DND-41 (cell line): Measurements from ENCODE around the gene TSPYL2.
A peak's percentile ranks its signal among the peaks of the same experiment; 100 is the strongest.

Experiments
- ATAC-seq: fragments of 200-7000 bp; cut with Tn5 transposase; 3 replicates; pipeline ENCODE4 v1.9.1; 2021; ENCODE audit warnings: low read depth; ENCODE audit not compliant: insufficient read depth
- DNase-seq: peaks from one replicate; pipeline ENCODE4 v3.0.0-alpha.2; 2020
- H2AFZ ChIP-seq: 2 replicates; pipeline ENCODE4 v1.6.0; 2012; ENCODE audit warnings: low read depth, low read length
- H3K27ac ChIP-seq: 2 replicates; pipeline ENCODE4 v1.5.1; 2012; ENCODE audit warnings: low read length, inconsistent platforms
- H3K27me3 ChIP-seq: fragments of 200-600 bp; sonication (generic); 2 replicates; pipeline ENCODE4 v1.6.0; 2012; ENCODE audit warnings: low read length, mild to moderate bottlenecking, inconsistent platforms; ENCODE audit not compliant: insufficient read depth, poor library complexity
- H3K36me3 ChIP-seq: 2 replicates; pipeline ENCODE4 v1.5.1; 2012; ENCODE audit warnings: low read length, inconsistent platforms; ENCODE audit not compliant: insufficient read depth
- H3K4me1 ChIP-seq: 2 replicates; pipeline ENCODE4 v1.5.1; 2012; ENCODE audit warnings: mild to moderate bottlenecking, low read length; ENCODE audit not compliant: insufficient read depth
- H3K4me2 ChIP-seq: 2 replicates; pipeline ENCODE4 v1.6.0; 2012; ENCODE audit warnings: mild to moderate bottlenecking, moderate library complexity, low read length, inconsistent platforms; ENCODE audit not compliant: insufficient read depth
- H3K4me3 ChIP-seq, 2 experiments: fragments of 200-600 bp in 1 of 2; shearing (Covaris generic) in 1 of 2; 2 replicates each; pipeline ENCODE4 v1.5.1; 2012 to 2016; ENCODE audit warnings: inconsistent platforms in 2 of 2, low read length in 2 of 2, mild to moderate bottlenecking in 2 of 2, low read depth in 1 of 2, moderate library complexity in 1 of 2
- H3K79me2 ChIP-seq: 2 replicates; pipeline ENCODE4 v1.6.0; 2012; ENCODE audit warnings: low read length, inconsistent platforms; ENCODE audit not compliant: insufficient read depth
- H3K9ac ChIP-seq: 2 replicates; pipeline ENCODE4 v1.6.0; 2012; ENCODE audit warnings: low read depth, mild to moderate bottlenecking, inconsistent platforms, low read length, moderate library complexity
- H3K9me3 ChIP-seq: 2 replicates; pipeline ENCODE4 v1.5.1; 2012; ENCODE audit warnings: low read length, moderate library complexity, mild to moderate bottlenecking, inconsistent platforms; ENCODE audit not compliant: insufficient read depth, severe bottlenecking
- H4K20me1 ChIP-seq: 2 replicates; pipeline ENCODE4 v1.6.0; 2012; ENCODE audit warnings: low read length; ENCODE audit not compliant: insufficient read depth
- CTCF ChIP-seq: IDR thresholded peaks from 2 replicates; pipeline ENCODE4 v1.5.1; 2012; ENCODE audit warnings: borderline replicate concordance, low read length, moderate library complexity, mild to moderate bottlenecking; ENCODE audit not compliant: poor library complexity, severe bottlenecking; ENCODE audit errors: extremely low read depth
- EZH2 ChIP-seq: IDR thresholded peaks from 3 replicates; pipeline ENCODE4 v1.6.1; 2012; ENCODE audit warnings: borderline replicate concordance, low read depth, mild to moderate bottlenecking, moderate library complexity, low read length, inconsistent platforms; ENCODE audit not compliant: severe bottlenecking

TSPYL2 gene

GRCh38 chrX:53076671-53077070 lies 5.5 kb upstream of the TSPYL2 start:
- Histone ChIP-seq H3K27ac (no peak overlapping the region), H4K20me1 (no peaks in the 10 kb centered on the region)
- no peak for TF ChIP-seq CTCF
- no peak for TF ChIP-seq EZH2

GRCh38 chrX:53077207-53078197 lies 4.7 kb upstream of the TSPYL2 start:
- no peak overlapping the region for H2AFZ ChIP-seq
- ATAC-seq (no peak), DNase-seq (no peak)
- H3K9me3 ChIP-seq, result no peaks in the 10 kb centered on the region
- no peak overlapping the region for H3K4me3 ChIP-seq
- H3K79me2 ChIP-seq, result peaks cover 1% of the 10 kb centered on the region
- no peaks in the 10 kb centered on the region for H3K27me3 ChIP-seq
- no peaks in the 10 kb centered on the region for H4K20me1 ChIP-seq
- no peaks in the 10 kb centered on the region for H3K36me3 ChIP-seq
- no peak overlapping the region for H3K4me2 ChIP-seq
- no peak overlapping the region for H3K9ac ChIP-seq
- no peak for TF ChIP-seq EZH2
- TF ChIP-seq CTCF, result peak; percentile 32
- H3K4me1 ChIP-seq, result peaks cover 10% of the 10 kb centered on the region
- no peak overlapping the region for H3K27ac ChIP-seq

More at GRCh38 chrX:53076671-53077070, 5.5 kb upstream of the TSPYL2 start:
- Histone ChIP-seq H2AFZ (no peak overlapping the region), H3K27me3 (no peaks in the 10 kb centered on the region), H3K4me3 (no peak overlapping the region), H3K79me2 (no peaks in the 10 kb centered on the region), H3K4me2 (no peak overlapping the region), H3K4me1 (peaks cover 18% of the 10 kb centered on the region), H3K9me3 (no peaks in the 10 kb centered on the region), H3K9ac (no peak overlapping the region), H3K36me3 (no peaks in the 10 kb centered on the region)
- DNase-seq, result no peak
- ATAC-seq, result no peak

- Histone ChIP-seq H3K4me2 (no peak overlapping the region), H4K20me1 (peaks cover 8% of the 10 kb centered on the region), H3K9me3 (no peaks in the 10 kb centered on the region), H3K4me1 (peaks cover 13% of the 10 kb centered on the region), H2AFZ (peak overlapping the region; percentile 52; the same call in 1 of the 2 replicates), H3K36me3 (peaks cover 5% of the 10 kb centered on the region), H3K27ac (no peak overlapping the region), H3K4me3 (no peak overlapping the region), H3K9ac (no peak overlapping the region), H3K27me3 (no peaks in the 10 kb centered on the region), H3K79me2 (peaks cover 15% of the 10 kb centered on the region)
- no peak for DNase-seq
- TF ChIP-seq CTCF, result no peak
- TF ChIP-seq EZH2, result no peak
- ATAC-seq, result no peak
These were observed 3.2 kb upstream of the TSPYL2 start for GRCh38 chrX:53078943-53079342.
